ENCODE measurements around the gene S100A1.
"Not testable (repeated sequence)": the region's sequence is repeated elsewhere in the genome, so short reads cannot be mapped to it uniquely, and the experiment has no call there.

The S100A1 gene

DNA sequence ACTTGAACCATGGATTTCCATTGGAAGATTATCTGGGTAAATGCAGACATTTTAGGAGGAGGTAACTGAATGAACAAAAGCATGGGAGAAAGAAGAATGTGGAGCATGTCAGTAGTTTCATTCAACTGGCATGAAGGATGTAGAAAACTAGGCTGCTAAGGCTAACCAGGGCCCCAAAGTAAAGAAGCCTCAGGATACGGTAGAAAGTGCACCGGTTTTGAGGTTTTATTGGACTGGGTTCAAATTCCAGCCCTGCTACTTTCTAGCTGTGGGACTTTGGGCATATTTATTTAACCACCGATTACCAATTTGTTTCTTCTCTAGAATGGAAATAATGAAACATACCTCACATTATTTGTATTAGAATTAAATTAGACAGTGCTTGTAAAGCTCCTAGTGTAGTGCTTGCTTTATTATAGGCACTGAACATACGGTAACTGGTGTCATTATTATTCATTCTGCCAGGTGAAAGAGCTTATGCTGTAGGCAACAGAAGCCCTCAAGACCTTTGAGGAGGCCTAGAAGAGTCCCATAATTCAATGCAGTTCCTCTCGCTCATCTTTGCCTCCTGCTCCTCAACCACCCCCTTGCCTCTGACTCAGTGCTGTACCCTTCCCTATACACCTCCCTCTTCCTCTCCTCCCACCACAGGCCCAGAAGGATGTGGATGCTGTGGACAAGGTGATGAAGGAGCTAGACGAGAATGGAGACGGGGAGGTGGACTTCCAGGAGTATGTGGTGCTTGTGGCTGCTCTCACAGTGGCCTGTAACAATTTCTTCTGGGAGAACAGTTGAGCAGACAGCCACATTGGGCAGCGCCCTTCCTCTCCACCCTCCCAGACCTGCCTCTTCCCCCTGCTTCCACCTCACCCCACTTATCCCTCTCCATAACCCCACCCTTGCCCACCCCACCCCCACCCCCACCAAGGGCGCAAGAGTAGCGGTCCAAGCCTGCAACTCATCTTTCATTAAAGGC lies 3.1 kb downstream of the S100A1 start:
- Mint-ChIP-seq H3K27me3 (peaks cover 8% of the 10 kb centered on the region), H3K4me3 (no peak overlapping the region), H3K9me3 (peaks cover 4% of the 10 kb centered on the region), H3K4me1 (peaks cover 41% of the 10 kb centered on the region), H3K27ac (peak overlapping the region; percentile 83), H3K36me3 (ENCODE audit: low read depth) (peaks cover 16% of the 10 kb centered on the region)
- no peak for DNase-seq
- ATAC-seq = peak; percentile 44

DNA sequence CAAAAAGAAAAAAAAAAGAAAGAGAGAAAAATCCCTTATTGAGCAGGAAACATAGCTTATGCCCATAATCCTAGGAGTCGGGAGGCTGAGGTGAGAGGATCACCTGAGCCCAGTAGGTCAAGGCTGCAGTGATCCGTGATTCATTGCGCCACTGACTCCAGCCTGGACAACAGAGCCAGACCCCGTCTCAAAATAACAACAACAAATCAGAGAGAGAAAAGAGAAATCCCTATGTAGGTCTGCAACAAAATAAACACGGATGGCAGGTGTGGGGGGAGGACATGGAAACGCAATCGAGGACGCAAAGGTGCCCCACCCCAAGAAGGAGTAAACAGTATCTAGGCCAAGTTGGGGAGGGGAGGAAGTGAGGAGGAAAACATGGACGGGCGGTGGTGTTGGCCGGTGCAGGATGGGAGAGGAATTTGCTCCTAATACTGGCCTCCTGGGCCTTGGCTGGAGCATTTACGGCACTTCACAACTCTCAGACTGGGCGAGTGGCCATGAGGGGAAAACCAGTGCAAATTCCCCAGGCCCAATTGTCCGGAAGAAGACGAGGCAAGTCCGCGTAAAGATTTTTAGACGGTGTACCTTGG lies 5.0 kb downstream of the S100A1 start:
- peaks cover 30% of the 10 kb centered on the region for H3K36me3 Mint-ChIP-seq (ENCODE audit: low read depth)
- peaks cover 51% of the 10 kb centered on the region for H3K4me1 Mint-ChIP-seq
- peak overlapping the region; percentile 100 for H3K27ac Mint-ChIP-seq
- no peaks in the 10 kb centered on the region for H3K27me3 Mint-ChIP-seq
- peak overlapping the region; percentile 100 for H3K4me3 Mint-ChIP-seq
- ATAC-seq = no peak
- peaks cover 4% of the 10 kb centered on the region for H3K9me3 Mint-ChIP-seq
- no peak for DNase-seq

DNA sequence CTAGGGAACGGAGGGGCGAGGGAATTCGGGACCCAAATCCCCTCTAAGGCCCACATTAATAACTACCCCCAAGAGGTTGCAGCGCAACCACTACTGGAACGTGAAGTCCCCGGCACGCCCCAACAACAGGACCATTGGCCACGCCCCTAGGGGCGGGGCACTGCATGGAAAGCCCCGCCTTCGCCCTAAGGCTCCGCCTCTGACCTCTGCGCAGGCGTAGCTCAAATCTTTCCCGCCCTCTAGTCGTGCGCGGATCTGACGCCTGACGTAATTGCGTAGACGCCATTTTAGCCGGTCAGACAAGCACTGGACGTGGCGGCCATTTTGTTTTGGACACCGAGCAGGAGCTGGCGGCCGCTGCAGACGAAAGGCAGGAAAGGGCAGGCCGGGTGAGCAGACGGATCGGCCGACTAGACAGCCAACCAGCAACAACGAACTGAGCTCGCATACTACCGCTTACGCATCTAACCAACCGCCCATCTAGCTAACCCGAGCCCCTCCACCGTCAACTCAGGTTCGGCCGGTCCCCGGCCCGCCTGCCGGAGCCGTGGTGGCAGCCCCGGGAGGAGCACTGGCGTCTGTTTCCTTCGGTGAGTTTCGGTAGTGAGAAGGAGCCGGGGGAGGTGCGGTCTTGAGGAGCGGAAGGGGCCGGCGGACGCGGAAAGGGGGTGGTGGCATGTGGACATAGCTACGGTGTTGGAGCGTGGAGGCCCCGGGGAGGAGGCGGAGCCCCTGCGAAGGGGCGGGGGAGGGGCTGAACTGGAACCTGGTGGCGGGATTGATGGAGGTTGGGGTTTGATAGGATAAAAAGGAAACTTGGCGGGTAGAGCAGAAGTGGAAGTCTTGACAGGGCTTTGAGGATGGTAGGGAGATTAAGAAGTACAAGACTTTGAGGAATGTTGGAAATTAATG lies 5.8 kb downstream of the S100A1 start, which contains the start of gene CHTOP:
TSS of gene CHTOP (plus strand) at position 313 of the 912 bp plus-strand sequence. CDS start 2,523 bp downstream, outside the sequence.
- Mint-ChIP-seq H3K27ac (peak within 1 kb of the TSS; percentile 100), H3K4me1 (peaks cover 49% of the 10 kb centered on the region), H3K36me3 (ENCODE audit: low read depth) (peaks cover 35% of the 10 kb centered on the region), H3K9me3 (peaks cover 4% of the 10 kb centered on the region), H3K4me3 (peak within 1 kb of the TSS; percentile 100), H3K27me3 (no peaks in the 10 kb centered on the region)
- ATAC-seq (peak; percentile 91), DNase-seq (peak; percentile 97)

DNA sequence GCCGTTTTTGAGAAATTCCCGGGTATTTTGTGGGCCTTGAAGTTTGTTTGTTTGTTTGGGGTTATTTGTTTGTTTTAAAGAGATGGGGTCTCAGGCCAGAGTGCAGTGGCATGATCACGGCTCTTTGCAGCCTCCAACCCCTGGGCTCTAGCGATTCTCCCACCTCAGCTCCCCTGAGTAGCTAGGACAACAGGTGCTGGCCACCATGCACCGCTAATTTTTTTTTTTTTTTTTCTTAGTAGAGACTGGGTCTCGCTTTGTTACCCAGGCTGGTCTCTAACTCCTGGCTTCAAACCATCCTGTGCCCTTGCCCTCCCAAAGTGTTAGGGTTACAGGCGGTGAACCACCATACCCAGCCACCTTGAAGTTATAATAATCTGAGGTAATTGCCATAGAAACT lies 7.6 kb downstream of the S100A1 start:
- no peak for ATAC-seq
- peaks cover 4% of the 10 kb centered on the region for H3K9me3 Mint-ChIP-seq
- no peaks in the 10 kb centered on the region for H3K27me3 Mint-ChIP-seq
- peak overlapping the region; percentile 90 for H3K27ac Mint-ChIP-seq
- no peak for DNase-seq
- peak overlapping the region; percentile 100 for H3K4me3 Mint-ChIP-seq
- peaks cover 43% of the 10 kb centered on the region for H3K36me3 Mint-ChIP-seq (ENCODE audit: low read depth)
- H3K4me1 Mint-ChIP-seq = peaks cover 46% of the 10 kb centered on the region

DNA sequence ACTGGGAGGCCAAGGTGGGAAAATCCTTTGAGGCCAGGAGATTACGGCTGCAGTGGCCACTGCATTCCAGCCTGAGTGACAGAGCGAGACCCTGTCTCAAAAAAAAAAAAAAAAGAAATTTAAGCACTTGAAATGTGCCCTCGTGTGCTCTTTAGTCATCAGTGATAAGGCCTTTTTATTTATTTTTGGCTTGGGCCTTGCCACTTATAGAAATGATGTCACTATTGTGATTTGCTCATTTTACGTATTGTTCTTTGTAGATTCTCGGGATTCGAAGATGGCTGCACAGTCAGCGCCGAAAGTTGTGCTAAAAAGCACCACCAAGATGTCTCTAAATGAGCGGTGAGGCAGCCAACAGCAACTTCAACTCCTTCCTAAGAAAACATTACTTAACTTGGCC lies 8.1 kb downstream of the S100A1 start:
- ATAC-seq (no peak), DNase-seq (no peak)
- peak overlapping the region; percentile 100 for H3K4me3 Mint-ChIP-seq
- H3K27me3 Mint-ChIP-seq = no peaks in the 10 kb centered on the region
- peaks cover 47% of the 10 kb centered on the region for H3K36me3 Mint-ChIP-seq (ENCODE audit: low read depth)
- H3K4me1 Mint-ChIP-seq = peaks cover 48% of the 10 kb centered on the region
- H3K9me3 Mint-ChIP-seq = peaks cover 4% of the 10 kb centered on the region
- H3K27ac Mint-ChIP-seq = peak overlapping the region; percentile 90

DNA sequence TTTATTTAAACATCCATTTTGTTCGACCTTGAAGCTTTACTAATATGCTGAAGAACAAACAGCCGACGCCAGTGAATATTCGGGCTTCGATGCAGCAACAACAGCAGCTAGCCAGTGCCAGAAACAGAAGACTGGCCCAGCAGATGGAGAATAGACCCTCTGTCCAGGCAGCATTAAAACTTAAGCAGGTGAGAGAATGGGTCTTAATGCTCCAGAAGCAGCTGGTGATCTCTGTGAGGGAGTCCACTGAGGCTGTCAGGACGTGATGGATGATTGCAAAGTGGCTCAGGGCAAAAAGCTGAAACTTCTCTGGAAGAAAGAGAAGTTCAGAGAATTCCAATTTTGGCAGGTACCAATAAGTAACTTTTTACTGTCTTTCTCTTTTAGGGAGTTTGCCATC lies 10.0 kb downstream of the S100A1 start:
- Mint-ChIP-seq H3K4me1 (peaks cover 43% of the 10 kb centered on the region), H3K4me3 (no peak overlapping the region), H3K9me3 (peaks cover 1% of the 10 kb centered on the region), H3K27ac (no peak overlapping the region), H3K27me3 (no peaks in the 10 kb centered on the region), H3K36me3 (ENCODE audit: low read depth) (peaks cover 64% of the 10 kb centered on the region)
- DNase-seq (no peak), ATAC-seq (no peak)

DNA sequence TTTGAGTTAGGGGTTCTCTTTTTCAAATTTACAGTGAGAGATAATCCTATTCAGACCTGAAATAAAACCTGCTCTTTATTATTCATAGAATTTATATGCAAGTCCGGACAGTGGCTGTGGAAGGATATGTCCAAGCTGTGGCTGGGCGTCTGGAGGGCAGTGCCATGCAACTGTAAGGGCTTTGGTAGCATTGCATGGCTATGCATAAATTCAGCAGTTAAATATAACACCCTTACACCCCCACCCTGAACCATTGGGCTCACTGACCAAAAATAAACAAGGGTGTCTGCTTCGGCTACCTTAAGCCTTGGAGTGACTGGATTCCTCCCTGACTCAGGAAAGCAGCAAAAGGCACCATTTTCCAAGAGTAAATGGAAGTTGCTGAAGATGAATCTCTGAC lies 11.0 kb downstream of the S100A1 start:
- ATAC-seq = no peak
- peaks cover 73% of the 10 kb centered on the region for H3K36me3 Mint-ChIP-seq (ENCODE audit: low read depth)

DNA sequence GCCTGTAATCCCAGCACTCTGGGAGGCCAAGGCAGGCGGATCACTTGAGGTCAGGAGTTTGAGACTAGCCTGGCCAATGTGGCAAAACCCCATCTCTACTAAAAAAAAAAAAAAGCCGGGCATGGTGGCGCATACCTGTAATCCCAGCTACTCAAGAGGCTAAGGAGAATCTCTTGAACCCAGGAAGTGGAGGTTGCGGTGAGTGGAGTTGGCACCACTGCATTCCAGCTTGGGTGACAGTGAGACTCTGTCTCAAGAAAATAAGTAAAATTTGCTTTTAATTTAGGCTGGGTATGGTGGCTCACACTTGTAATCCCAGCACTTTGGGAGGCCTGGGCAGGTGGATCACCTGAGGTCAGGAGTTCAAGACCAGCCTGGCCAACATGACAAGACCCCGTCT lies 12.0 kb downstream of the S100A1 start:
- H3K9me3 Mint-ChIP-seq, H3K27ac Mint-ChIP-seq, H3K27me3 Mint-ChIP-seq, DNase-seq, H3K4me3 Mint-ChIP-seq, ATAC-seq: not testable (repeated sequence)
- peaks cover 48% of the 10 kb centered on the region for H3K4me1 Mint-ChIP-seq
- peaks cover 77% of the 10 kb centered on the region for H3K36me3 Mint-ChIP-seq (ENCODE audit: low read depth)

More for the DNA sequence above, 11.0 kb downstream of the S100A1 start:
- no peak for DNase-seq
- Mint-ChIP-seq H3K4me3 (no peak overlapping the region), H3K27ac (no peak overlapping the region), H3K4me1 (peaks cover 43% of the 10 kb centered on the region), H3K9me3 (no peaks in the 10 kb centered on the region), H3K27me3 (no peaks in the 10 kb centered on the region)

DNA sequence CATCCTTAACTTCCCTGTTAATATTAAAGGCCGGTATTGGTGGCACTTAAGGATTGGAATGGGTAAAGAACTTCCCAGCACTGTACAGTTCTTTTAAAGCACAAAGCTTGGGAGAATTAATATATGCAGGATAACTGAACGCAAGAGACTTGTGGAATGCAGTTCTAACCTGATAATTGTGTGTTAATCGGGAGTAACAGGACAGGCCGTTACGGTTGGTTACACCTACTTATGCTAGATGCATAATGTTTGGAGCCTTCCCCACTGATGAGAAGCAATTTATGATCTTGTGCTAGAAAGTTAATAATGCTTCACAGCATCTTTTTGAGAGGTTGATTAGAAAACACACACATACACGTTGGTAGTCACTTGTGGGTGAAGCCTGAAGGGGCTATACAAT lies 12.6 kb downstream of the S100A1 start:
- no peak overlapping the region for H3K27ac Mint-ChIP-seq
- ATAC-seq (no peak), DNase-seq (no peak)
- H3K36me3 Mint-ChIP-seq (ENCODE audit: low read depth) = peaks cover 80% of the 10 kb centered on the region
- H3K9me3 Mint-ChIP-seq = no peaks in the 10 kb centered on the region
- H3K4me1 Mint-ChIP-seq = peaks cover 45% of the 10 kb centered on the region
- no peaks in the 10 kb centered on the region for H3K27me3 Mint-ChIP-seq
- H3K4me3 Mint-ChIP-seq = no peak overlapping the region

DNA sequence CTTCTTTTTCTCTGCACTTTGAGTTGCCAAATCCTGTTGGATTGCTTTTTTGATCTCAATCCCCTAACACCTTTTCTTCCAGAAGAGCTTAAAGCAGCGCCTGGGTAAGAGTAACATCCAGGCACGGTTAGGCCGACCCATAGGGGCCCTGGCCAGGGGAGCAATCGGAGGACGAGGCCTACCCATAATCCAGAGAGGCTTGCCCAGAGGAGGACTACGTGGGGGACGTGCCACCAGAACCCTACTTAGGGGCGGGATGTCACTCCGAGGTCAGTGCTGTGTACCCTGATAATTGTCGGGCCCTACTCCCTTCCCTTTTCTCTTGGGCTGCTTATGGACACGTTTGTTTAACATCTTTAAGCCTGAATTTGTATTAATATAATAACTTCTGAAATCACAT lies 13.9 kb downstream of the S100A1 start:
- H3K36me3 Mint-ChIP-seq (ENCODE audit: low read depth) = peaks cover 79% of the 10 kb centered on the region
- H3K27ac Mint-ChIP-seq = peak overlapping the region; percentile 7
- DNase-seq = no peak
- no peaks in the 10 kb centered on the region for H3K27me3 Mint-ChIP-seq
- no peak overlapping the region for H3K4me3 Mint-ChIP-seq
- peaks cover 40% of the 10 kb centered on the region for H3K4me1 Mint-ChIP-seq
- no peaks in the 10 kb centered on the region for H3K9me3 Mint-ChIP-seq
- ATAC-seq = no peak

DNA sequence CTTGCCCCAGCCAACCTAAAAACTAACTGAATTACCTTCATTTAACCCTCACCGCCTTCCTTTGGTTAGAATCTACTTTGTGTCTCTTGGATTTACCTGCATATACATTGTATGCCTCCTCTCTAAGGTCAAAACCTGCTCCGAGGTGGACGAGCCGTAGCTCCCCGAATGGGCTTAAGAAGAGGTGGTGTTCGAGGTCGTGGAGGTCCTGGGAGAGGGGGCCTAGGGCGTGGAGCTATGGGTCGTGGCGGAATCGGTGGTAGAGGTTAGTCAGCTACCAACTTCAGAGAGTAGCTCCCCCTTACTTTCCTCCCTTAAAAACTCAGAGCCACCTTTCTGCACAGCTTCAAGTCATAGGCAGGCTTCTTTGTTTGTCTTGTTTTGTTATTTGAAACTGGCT lies 14.9 kb downstream of the S100A1 start:
- ATAC-seq (no peak), DNase-seq (no peak)
- no peaks in the 10 kb centered on the region for H3K27me3 Mint-ChIP-seq
- H3K36me3 Mint-ChIP-seq (ENCODE audit: low read depth) = peaks cover 78% of the 10 kb centered on the region
- H3K9me3 Mint-ChIP-seq = no peaks in the 10 kb centered on the region
- no peak overlapping the region for H3K4me3 Mint-ChIP-seq
- H3K4me1 Mint-ChIP-seq = peaks cover 40% of the 10 kb centered on the region
- H3K27ac Mint-ChIP-seq = peak overlapping the region; percentile 61

DNA sequence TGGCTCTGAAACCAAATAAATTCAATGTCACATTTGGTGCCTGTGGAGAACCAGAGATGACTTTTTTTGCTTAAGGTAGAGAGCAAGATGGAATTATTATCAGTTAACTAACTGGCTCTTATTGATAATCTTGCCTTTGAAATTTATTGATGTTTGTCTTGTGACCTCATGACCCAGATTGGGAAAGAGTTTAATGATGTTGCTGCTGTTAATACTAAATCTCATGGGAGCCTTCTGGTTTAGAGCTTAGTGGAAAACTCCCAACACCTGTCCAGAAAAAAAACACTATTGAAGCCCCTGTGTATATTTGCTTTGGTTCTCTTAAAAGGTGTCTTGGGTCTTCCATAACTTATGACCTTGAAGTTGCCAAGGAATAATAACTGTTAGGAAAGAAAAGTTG lies 15.6 kb downstream of the S100A1 start:
- DNase-seq (no peak), ATAC-seq (no peak)
- peaks cover 74% of the 10 kb centered on the region for H3K36me3 Mint-ChIP-seq (ENCODE audit: low read depth)
- peaks cover 47% of the 10 kb centered on the region for H3K4me1 Mint-ChIP-seq
- H3K9me3 Mint-ChIP-seq = no peaks in the 10 kb centered on the region
- H3K27ac Mint-ChIP-seq = peak overlapping the region; percentile 40
- H3K4me3 Mint-ChIP-seq = no peak overlapping the region
- no peaks in the 10 kb centered on the region for H3K27me3 Mint-ChIP-seq

DNA sequence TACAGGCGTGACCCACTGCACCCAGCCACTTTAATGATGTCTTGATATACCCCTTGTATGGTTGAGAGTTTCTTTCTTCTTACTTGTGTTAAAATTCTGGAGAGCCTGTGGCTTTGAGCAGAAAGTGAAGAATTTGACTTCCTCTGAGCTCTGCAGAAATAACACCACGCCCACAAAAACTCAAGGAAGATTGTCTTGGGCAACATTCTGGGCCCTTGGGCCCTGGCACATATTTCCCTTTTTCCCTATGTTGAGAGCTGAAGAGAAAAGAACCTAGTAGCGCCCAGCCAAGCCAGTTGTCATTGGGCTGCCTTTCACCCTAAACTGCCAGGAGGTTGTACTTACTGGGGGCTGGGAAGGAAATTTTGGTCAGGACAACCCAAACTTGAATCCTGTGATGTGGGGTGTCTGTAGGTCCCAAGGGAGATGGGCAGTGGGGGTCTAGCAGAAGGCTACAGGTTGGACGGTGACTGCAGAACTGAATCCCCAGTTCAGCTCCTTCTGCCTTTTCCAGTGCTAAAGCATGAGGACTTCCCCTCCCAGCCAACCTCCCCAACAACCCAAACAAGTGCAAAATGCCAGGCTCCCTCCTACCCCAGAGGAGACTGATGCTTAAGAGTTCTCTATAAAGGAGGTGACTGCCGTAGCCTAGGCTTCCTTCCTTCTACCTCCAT lies 18.6 kb downstream of the S100A1 start:
- Mint-ChIP-seq H3K4me1 (peaks cover 51% of the 10 kb centered on the region), H3K27me3 (no peaks in the 10 kb centered on the region), H3K27ac (peak overlapping the region; percentile 65), H3K4me3 (no peak overlapping the region), H3K36me3 (ENCODE audit: low read depth) (peaks cover 55% of the 10 kb centered on the region), H3K9me3 (no peaks in the 10 kb centered on the region)
- ATAC-seq (no peak), DNase-seq (no peak)

DNA sequence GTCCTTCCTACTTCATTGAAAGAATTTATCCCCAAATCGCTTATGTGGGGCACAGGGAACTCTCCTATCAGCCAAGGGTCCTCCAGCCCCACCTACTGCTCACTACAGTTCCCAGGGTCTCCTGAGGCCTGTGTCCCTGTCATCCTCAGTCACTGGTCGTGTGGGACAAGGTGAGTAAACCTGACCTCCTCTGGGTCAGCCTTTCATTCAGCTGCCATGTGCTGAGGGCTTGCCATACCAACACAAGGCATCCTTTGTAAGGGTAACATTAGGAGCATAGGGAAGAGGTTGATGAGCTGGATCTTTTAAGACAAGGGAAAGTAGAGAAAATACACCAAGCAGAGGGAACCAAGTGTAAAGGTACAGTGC lies 19.1 kb downstream of the S100A1 start:
- Mint-ChIP-seq H3K4me3 (no peak overlapping the region), H3K36me3 (ENCODE audit: low read depth) (peaks cover 50% of the 10 kb centered on the region), H3K27me3 (no peaks in the 10 kb centered on the region), H3K9me3 (no peaks in the 10 kb centered on the region), H3K4me1 (peaks cover 48% of the 10 kb centered on the region), H3K27ac (peak overlapping the region; percentile 65)
- no peak for DNase-seq
- no peak for ATAC-seq

Data from activated naive CD8-positive, alpha-beta T cell treated with anti-CD3 and anti-CD28 coated beads, Interleukin-2, amount 50 U/mL, for 24 hours (primary cell).